Upper lobe of left lung (tissue), 6 donors: ENCODE results near the gene KLK3. TPM values are rescaled to one million over a fixed set of nuclear protein-coding genes. Genes with fewer than 3 reads are reported as not detected.

Experiments
- ATAC-seq, 2 donors: fragments of 200-7000 bp; cut with Tn5 transposase; one replicate each; pipeline ENCODE4 v1.9.1; 2022; ENCODE audit warnings: mild to moderate bottlenecking in 2 of 2, moderate library complexity in 2 of 2; ENCODE audit not compliant: low FRiP score in 2 of 2
- DNase-seq, 2 donors: peaks; one replicate each; pipeline ENCODE4 v3.0.0-alpha.2; 2019 to 2020
- H3K27ac ChIP-seq, 4 donors: fragments of 200-600 bp; sonication (generic); one replicate each; pipeline ENCODE4 v1.5.1; 2016 to 2019
- H3K27me3 ChIP-seq, 4 donors: fragments of 200-600 bp; sonication (generic); one replicate each; pipeline ENCODE4 v1.5.1; 2017 to 2019
- H3K36me3 ChIP-seq, 4 donors: fragments of 200-600 bp; sonication (generic); one replicate each; pipeline ENCODE4 v1.5.1; 2016 to 2019
- H3K4me1 ChIP-seq, 4 donors: fragments of 200-600 bp; sonication (generic); one replicate each; pipeline ENCODE4 v1.5.1; 2018 to 2019
- H3K4me3 ChIP-seq, 4 donors: fragments of 200-600 bp; sonication (generic); one replicate each; pipeline ENCODE4 v1.5.1; 2017 to 2019; ENCODE audit warnings: mild to moderate bottlenecking in 2 of 4, moderate library complexity in 1 of 4
- H3K9me3 ChIP-seq, 4 donors: fragments of 200-600 bp; sonication (generic); one replicate each; pipeline ENCODE4 v1.5.1; 2018 to 2019
- EP300 ChIP-seq, 4 donors: sonication (generic); formaldehyde crosslinking; IDR thresholded peaks; one replicate each; pipeline ENCODE4 v1.5.1; 2017; ENCODE audit warnings: antibody characterized with exemption in 4 of 4, control low read depth in 2 of 4
- POLR2A ChIP-seq, 4 donors: fragments of 450-650 bp; IDR thresholded peaks; one replicate each; pipeline ENCODE4 v1.5.1; 2016 to 2017; ENCODE audit warnings: antibody characterized with exemption in 4 of 4, mild to moderate bottlenecking in 2 of 4
- POLR2AphosphoS5 ChIP-seq, 2 donors: sonication (generic); formaldehyde crosslinking; IDR thresholded peaks; one replicate each; pipeline ENCODE4 v1.5.1; 2017; ENCODE audit warnings: antibody characterized with exemption in 2 of 2
- WGBS, 2 donors: methylation state at CpG; one replicate each; pipeline ENCODE4 v1.1.5; 2017 to 2018; 5-methylcytosine and 5-hydroxymethylcytosine counted together
- total RNA-seq, 6 donors: library from RNA; depleted of rRNA in 4 of 6; stranded (reverse); fragments of >200 nt in 4 of 6; gene quantifications; one replicate each; pipeline versions ENCODE4 v1.1.0 to v1.2.1, GENCODE V29; 2016 to 2021
- TF ChIP-seq, protein P1 (sequence below), 6 experiments: fragments of 450-650 bp in 4 of 6; fragments of 200-600 bp in 2 of 6; sonication (generic) in 2 of 6; IDR thresholded peaks; one replicate each; pipeline ENCODE4 v1.5.1; 2016 to 2019; ENCODE audit warnings: antibody characterized with exemption in 6 of 6
- donor health status: DM: no; HTN: no; CAD: no; lungs with moderate emphysema.
- donor health status: DM: no; HTN: yes; CAD: no; lungs with severe emphysema.

Gene KLK3
- total RNA-seq, 6 donors from 2014 or later = 0.33 TPM; not detected in 5

DNA sequence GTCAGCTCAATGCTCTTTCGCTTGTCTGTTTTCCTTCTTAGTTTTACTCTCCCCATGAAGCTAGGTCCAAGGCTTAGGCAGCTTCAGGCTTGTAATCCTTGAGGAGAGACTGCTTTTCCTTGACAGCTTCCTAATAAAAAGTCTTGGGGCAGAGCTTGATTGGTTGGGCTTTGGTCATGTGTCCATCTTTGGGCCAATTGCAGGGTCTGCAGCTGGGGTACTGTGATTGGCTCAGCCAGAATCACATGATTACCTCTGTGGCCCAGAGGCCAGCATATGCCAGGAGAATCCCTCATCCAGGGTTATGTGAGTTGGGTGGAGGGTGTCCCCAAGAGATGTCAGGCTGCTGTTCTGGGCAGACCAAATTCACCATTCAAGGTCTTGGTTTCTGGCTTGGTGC lies 39.3 kb upstream of the KLK3 start:
- 89 to 93% methylated on average over 1 of the region's 1 CpG for WGBS, 2 donors
- no peaks in the 10 kb centered on the region for H3K36me3 ChIP-seq
- peaks cover 0 to 23% (median 10%) of the 10 kb centered on the region in 4 donors for H3K27me3 ChIP-seq

DNA sequence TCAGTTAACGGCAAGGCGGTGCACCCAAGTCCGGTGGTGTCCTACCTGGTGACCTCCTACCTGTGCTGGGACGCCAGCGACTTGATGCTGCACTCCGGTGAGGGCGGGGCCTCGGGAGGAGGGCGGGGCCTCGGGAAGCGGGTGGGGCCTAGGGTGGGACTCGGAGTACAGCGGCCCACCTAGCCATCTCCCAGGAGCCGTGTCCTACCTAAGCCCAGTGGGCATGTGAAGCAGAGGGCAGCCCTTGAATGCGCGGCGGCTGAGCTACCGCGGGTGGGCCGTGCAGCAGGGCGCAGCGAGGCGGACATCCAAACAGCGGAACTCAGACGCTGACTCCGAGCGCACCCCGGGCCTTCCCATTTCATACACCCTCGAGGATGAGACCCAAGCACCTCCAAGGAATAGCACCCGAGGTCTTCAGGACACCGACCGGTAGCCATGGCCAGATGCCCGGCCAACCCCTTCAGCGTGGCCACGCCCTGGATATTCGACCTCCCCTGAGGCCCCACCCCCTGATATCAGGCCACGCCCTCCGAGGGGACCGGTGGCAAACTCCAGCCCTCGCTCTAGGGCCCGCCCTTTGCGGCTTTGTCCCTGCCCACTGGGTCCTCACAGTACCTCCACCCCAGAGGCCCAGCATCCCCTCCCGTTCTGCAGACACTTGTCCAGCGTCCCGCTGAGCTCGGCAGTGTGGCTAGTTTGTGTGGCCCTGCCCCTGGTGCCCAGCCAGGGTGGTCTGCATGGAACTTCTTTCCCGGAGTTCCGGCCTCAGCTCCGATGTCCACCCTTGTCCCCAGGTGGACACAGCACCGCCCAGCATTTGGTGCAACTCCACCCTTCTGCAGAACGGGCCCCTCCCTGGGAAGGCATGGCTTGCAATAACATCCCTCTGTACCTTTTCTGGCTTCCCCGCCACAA lies 36.5 kb upstream of the KLK3 start:
- WGBS, 2 donors = 6 to 40% methylated on average over 6 to 50 of the region's 52 CpGs
- Histone ChIP-seq H3K27me3 (peaks cover 0 to 33% (median 12%) of the 10 kb centered on the region in 4 donors), H3K36me3 (no peaks in the 10 kb centered on the region), H3K27ac (no peak overlapping the region), H3K4me3 (peak overlapping the region in 3 of 4 donors; percentile 31 to 43 (median 39)), H3K9me3 (no peaks in the 10 kb centered on the region), H3K4me1 (peaks cover 0 to 13% (median 8%) of the 10 kb centered on the region in 4 donors)
- TF ChIP-seq POLR2A (IDR thresholded peaks at IDR 0.05) (no peak), EP300 (IDR thresholded peaks at IDR 0.05) (no peak), POLR2AphosphoS5 (IDR thresholded peaks at IDR 0.05) (no peak)
- TF ChIP-seq, protein P1, sequence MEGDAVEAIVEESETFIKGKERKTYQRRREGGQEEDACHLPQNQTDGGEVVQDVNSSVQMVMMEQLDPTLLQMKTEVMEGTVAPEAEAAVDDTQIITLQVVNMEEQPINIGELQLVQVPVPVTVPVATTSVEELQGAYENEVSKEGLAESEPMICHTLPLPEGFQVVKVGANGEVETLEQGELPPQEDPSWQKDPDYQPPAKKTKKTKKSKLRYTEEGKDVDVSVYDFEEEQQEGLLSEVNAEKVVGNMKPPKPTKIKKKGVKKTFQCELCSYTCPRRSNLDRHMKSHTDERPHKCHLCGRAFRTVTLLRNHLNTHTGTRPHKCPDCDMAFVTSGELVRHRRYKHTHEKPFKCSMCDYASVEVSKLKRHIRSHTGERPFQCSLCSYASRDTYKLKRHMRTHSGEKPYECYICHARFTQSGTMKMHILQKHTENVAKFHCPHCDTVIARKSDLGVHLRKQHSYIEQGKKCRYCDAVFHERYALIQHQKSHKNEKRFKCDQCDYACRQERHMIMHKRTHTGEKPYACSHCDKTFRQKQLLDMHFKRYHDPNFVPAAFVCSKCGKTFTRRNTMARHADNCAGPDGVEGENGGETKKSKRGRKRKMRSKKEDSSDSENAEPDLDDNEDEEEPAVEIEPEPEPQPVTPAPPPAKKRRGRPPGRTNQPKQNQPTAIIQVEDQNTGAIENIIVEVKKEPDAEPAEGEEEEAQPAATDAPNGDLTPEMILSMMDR (IDR thresholded peaks at IDR 0.05) = no peak
- ATAC-seq (peak; percentile 12 to 34), DNase-seq (peak; percentile 28 to 84)

More for the DNA sequence above, 39.3 kb upstream of the KLK3 start:
- Histone ChIP-seq H3K27ac (no peak overlapping the region), H3K4me3 (no peak overlapping the region), H3K4me1 (peaks cover 0 to 11% (median 6%) of the 10 kb centered on the region in 4 donors), H3K9me3 (no peaks in the 10 kb centered on the region)
- TF ChIP-seq, protein P1 (IDR thresholded peaks at IDR 0.05) = no peak
- TF ChIP-seq EP300 (IDR thresholded peaks at IDR 0.05) = no peak
- TF ChIP-seq POLR2A (IDR thresholded peaks at IDR 0.05) = no peak
- TF ChIP-seq POLR2AphosphoS5 (IDR thresholded peaks at IDR 0.05) = no peak
- DNase-seq = no peak
- no peak for ATAC-seq

DNA sequence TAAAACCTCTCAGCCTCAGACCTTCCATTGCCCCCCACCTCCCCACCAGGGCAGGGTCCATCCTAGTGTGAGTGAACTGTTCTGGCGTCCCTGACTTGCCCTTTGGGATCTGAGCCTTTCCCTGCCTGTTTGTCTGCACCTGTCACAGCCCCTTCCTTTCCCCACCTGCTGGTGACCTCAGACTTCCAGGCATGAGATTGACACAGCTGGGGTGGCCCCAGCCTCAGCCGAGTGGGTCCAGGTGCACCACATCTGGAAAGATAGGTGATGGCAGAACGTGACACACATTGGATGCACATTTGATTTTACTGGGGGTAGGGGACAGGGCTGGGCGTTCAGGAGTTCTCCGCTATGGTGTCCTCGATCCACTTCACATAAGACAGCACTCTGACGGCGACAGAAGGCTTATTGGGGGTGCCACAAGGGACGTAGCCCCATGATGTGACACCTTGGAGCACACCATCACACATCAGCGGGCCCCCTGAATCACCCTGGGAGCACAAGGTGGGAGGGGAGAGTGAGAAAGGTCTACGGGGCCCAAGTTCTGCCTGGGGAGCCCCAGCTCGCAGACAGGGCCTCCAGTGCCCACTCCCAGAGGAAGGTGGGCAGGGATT lies 35.7 kb upstream of the KLK3 start:
- no peak overlapping the region for H3K4me3 ChIP-seq
- DNase-seq = no peak
- H3K9me3 ChIP-seq = no peaks in the 10 kb centered on the region
- H3K27ac ChIP-seq = no peak overlapping the region
- TF ChIP-seq POLR2A (IDR thresholded peaks at IDR 0.05) (no peak), EP300 (IDR thresholded peaks at IDR 0.05) (no peak)
- no peaks in the 10 kb centered on the region for H3K36me3 ChIP-seq
- no peak for ATAC-seq
- H3K4me1 ChIP-seq = peaks cover 0 to 13% (median 8%) of the 10 kb centered on the region in 4 donors
- WGBS, 2 donors = 61 to 66% methylated on average over 10 to 11 of the region's 12 CpGs
- H3K27me3 ChIP-seq = peaks cover 0 to 37% (median 12%) of the 10 kb centered on the region in 4 donors

DNA sequence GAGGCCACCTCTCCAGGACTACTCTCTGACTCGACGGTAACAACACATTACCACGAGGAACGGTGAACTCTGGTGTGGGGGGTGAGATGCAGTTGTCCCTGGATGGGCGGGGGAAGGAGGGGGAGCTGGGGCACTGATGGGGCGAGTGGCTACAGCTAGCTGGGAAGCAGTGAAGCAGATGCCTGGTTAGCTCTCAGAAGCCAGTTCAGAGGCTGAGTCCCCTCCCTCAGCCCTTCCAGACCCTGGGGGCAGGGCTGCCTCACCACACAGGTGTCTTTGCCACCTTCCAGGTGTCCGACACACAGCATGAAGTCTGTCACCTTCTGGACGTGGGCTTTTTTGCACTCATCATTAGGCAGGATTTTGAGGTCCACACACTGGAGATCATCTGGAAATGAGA lies 35.1 kb upstream of the KLK3 start:
- DNase-seq (no peak), ATAC-seq (no peak)
- no peak overlapping the region for H3K4me3 ChIP-seq
- no peak for TF ChIP-seq POLR2A (IDR thresholded peaks at IDR 0.05)
- TF ChIP-seq EP300 (IDR thresholded peaks at IDR 0.05) = no peak
- TF ChIP-seq, protein P1 (IDR thresholded peaks at IDR 0.05) = no peak
- TF ChIP-seq POLR2AphosphoS5 (IDR thresholded peaks at IDR 0.05) = no peak
- no peaks in the 10 kb centered on the region for H3K9me3 ChIP-seq
- H3K36me3 ChIP-seq = no peaks in the 10 kb centered on the region
- H3K27me3 ChIP-seq = peaks cover 0 to 38% (median 12%) of the 10 kb centered on the region in 4 donors
- H3K27ac ChIP-seq = no peak overlapping the region
- WGBS, 2 donors = 19 to 20% methylated on average over 7 of the region's 8 CpGs
- peaks cover 0 to 13% (median 8%) of the 10 kb centered on the region in 4 donors for H3K4me1 ChIP-seq

DNA sequence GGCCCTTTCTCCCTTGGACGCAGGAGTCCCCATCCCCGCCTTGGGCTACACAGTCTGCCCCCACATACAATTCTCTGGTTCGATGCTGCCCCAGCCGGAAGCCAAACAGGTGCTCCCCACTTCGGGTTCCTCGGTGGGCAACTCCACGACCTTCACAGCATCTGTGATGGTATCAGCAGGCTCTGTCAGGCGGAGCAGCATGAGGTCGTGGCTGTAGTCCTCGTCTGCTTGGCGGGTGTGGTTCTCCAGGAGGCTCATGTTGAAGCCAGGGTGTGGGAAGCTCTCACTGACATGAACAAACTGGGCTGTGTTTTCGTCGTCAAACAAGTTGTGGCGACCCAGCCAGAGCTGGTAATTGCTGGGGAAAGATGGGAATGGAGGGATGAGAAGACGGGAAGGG lies 34.6 kb upstream of the KLK3 start:
- H3K4me1 ChIP-seq = peaks cover 0 to 13% (median 8%) of the 10 kb centered on the region in 4 donors
- H3K27ac ChIP-seq = no peak overlapping the region
- 4 to 10% methylated on average over 8 to 10 of the region's 15 CpGs for WGBS, 2 donors
- TF ChIP-seq POLR2AphosphoS5 (IDR thresholded peaks at IDR 0.05) (no peak), POLR2A (IDR thresholded peaks at IDR 0.05) (no peak), EP300 (IDR thresholded peaks at IDR 0.05) (no peak)
- TF ChIP-seq, protein P1 (IDR thresholded peaks at IDR 0.05) = no peak
- H3K9me3 ChIP-seq = no peaks in the 10 kb centered on the region
- no peak overlapping the region for H3K4me3 ChIP-seq
- no peaks in the 10 kb centered on the region for H3K36me3 ChIP-seq
- H3K27me3 ChIP-seq = peaks cover 0 to 38% (median 12%) of the 10 kb centered on the region in 4 donors
- DNase-seq = no peak
- no peak for ATAC-seq
